ENCODE measurements around the gene DHCR24. TPM values are rescaled to one million over a fixed set of nuclear protein-coding genes. Genes with fewer than 3 reads are reported as not detected.

DHCR24 gene
- total RNA-seq, 1 donor = 151 TPM

DNA sequence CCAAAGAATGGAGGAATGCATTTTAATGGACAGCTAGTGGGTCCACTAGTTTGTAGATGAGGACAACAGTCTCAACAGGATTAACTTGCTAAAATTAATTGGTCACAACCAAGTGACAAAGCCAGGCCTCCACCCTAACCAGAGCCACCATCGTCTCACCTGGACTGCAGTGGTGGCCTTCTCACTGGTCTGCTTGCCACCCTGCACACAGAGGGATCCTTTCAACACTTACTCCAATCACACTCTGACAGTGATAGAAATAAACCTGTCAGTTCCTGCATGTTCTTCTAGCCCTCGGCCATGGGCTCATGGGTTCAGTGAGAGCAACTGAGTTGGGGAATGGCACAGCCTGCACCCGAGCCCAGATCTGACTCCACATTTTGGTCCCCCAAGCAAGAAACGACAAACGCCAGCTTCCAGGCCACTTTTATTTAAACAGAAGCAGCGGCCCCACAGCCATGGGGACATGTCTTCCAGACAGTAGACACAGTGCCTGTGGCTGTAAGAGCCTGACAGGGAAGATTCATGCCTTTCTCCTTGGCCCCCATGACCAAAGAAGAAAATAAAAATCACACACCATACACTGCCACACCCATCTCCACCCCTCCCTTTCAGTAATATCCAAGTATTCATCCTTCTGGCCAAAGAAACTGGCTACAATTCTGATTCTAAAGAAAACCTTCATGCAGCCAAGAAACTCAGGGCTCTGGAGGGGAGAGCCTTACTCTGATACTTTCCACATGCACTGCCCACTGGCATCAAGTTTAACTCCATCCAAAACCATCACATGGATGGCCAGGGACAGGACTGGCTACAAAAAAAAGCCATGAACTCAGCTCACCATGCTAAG lies 37.6 kb downstream of the DHCR24 start:
- peaks cover 20% of the 10 kb centered on the region for H3K4me1 ChIP-seq (ENCODE audit: insufficient read depth, low read length)
- H3K36me3 ChIP-seq (ENCODE audit: insufficient read depth, low read length) = peaks cover 43% of the 10 kb centered on the region
- TF ChIP-seq, protein P1, sequence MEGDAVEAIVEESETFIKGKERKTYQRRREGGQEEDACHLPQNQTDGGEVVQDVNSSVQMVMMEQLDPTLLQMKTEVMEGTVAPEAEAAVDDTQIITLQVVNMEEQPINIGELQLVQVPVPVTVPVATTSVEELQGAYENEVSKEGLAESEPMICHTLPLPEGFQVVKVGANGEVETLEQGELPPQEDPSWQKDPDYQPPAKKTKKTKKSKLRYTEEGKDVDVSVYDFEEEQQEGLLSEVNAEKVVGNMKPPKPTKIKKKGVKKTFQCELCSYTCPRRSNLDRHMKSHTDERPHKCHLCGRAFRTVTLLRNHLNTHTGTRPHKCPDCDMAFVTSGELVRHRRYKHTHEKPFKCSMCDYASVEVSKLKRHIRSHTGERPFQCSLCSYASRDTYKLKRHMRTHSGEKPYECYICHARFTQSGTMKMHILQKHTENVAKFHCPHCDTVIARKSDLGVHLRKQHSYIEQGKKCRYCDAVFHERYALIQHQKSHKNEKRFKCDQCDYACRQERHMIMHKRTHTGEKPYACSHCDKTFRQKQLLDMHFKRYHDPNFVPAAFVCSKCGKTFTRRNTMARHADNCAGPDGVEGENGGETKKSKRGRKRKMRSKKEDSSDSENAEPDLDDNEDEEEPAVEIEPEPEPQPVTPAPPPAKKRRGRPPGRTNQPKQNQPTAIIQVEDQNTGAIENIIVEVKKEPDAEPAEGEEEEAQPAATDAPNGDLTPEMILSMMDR (IDR thresholded peaks at IDR 0.05; ENCODE audit: extremely low read depth, low read depth, low read length) = no peak
- no peak overlapping the region for H2AFZ ChIP-seq (ENCODE audit: low read length)
- H3K27me3 ChIP-seq (ENCODE audit: insufficient read depth, low read length) = no peaks in the 10 kb centered on the region
- no peaks in the 10 kb centered on the region for H4K20me1 ChIP-seq (ENCODE audit: insufficient read depth, low read length)
- H3K9me3 ChIP-seq (ENCODE audit: low read depth, low read length) = no peaks in the 10 kb centered on the region
- no peaks in the 10 kb centered on the region for H3K79me2 ChIP-seq (ENCODE audit: insufficient read depth, low read length)
- H3K4me2 ChIP-seq (ENCODE audit: insufficient read depth, low read length) = peak overlapping the region; percentile 15
- H3K27ac ChIP-seq (ENCODE audit: low read depth, low read length) = peak overlapping the region; percentile 75
- no peak overlapping the region for H3K4me3 ChIP-seq (ENCODE audit: insufficient read depth, low read length)
- no peak for DNase-seq (ENCODE audit: insufficient read length, low spot score, missing footprints)

DNA sequence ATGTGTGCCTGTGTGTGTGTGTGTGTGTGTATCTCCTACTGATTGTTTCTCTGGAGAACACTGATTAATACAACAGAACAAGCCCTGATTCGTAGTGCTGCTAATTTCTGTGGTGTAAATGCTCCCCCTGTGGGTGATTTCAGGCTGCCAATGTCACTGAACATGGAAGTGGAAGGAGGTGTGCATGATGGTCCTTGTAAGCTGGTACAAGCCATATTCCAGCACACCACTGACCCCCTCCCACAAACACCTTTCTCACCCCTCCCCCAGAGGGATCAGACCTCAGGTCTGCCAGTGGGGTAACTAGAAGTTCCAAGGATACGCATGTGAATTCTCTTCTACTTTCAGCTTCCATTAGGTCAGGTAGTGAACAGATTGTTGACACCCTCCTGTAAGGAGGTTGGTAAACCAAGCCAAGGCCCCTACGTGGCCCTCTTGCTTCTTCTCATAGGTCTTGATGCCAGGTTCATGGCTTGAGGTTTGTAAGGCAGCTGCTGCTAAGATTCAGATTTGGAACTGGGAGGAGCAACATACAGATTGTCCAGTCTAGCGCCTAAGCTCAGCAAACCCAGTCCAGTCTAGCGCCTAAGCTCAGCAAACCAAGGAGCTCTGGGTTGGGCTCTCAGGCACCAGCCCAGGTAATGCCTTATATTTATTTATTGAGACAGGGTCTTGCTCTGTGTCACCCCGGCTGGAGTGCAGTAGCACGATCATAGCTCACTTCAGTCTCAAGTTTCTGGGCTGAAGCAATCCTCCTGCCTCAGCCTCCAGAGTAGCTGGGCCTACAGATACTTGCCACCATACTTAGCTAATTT lies 38.7 kb downstream of the DHCR24 start:
- TF ChIP-seq, protein P1 (IDR thresholded peaks at IDR 0.05; ENCODE audit: extremely low read depth, low read depth, low read length) = no peak
- no peaks in the 10 kb centered on the region for H3K9me3 ChIP-seq (ENCODE audit: low read depth, low read length)
- H3K27me3 ChIP-seq (ENCODE audit: insufficient read depth, low read length) = no peaks in the 10 kb centered on the region
- no peak overlapping the region for H3K4me3 ChIP-seq (ENCODE audit: insufficient read depth, low read length)
- peaks cover 20% of the 10 kb centered on the region for H3K4me1 ChIP-seq (ENCODE audit: insufficient read depth, low read length)
- H3K27ac ChIP-seq (ENCODE audit: low read depth, low read length) = no peak overlapping the region
- no peak overlapping the region for H2AFZ ChIP-seq (ENCODE audit: low read length)
- H3K4me2 ChIP-seq (ENCODE audit: insufficient read depth, low read length) = no peak overlapping the region
- H3K36me3 ChIP-seq (ENCODE audit: insufficient read depth, low read length) = peaks cover 32% of the 10 kb centered on the region
- H3K79me2 ChIP-seq (ENCODE audit: insufficient read depth, low read length) = no peaks in the 10 kb centered on the region
- DNase-seq (ENCODE audit: insufficient read length, low spot score, missing footprints) = no peak
- no peaks in the 10 kb centered on the region for H4K20me1 ChIP-seq (ENCODE audit: insufficient read depth, low read length)

DNA sequence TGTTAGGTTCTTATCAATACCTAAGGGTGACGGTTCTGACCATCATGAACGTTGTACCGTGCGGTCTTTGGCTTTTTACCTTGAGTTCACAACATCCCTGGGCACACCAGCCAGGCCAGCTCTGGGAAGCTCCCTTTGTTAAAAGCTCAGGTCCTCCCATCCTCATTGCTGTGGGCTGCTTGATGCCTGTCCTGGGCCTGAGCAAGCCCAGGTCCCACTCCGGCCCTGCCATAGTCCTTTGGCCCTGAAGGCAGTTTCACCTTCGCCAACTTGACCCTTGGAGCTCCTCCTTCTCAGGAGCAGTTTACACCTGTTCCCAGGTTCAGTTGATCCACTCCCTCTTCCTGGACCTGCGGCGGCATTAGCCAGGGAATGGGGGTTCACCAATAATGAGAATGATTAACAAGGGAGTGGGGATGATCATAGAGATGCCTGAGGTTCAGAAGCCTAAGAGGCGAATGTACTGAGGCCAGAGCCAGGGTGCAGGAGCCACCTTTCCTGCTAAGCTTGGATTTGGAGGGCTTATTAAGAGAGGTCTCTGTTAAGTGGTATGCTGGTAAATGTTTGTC lies 40.2 kb downstream of the DHCR24 start:
- DNase-seq (ENCODE audit: insufficient read length, low spot score, missing footprints) = no peak
- H3K4me1 ChIP-seq (ENCODE audit: insufficient read depth, low read length) = peaks cover 20% of the 10 kb centered on the region
- H3K9me3 ChIP-seq (ENCODE audit: low read depth, low read length) = no peaks in the 10 kb centered on the region
- TF ChIP-seq, protein P1 (IDR thresholded peaks at IDR 0.05; ENCODE audit: extremely low read depth, low read depth, low read length) = no peak
- no peaks in the 10 kb centered on the region for H3K27me3 ChIP-seq (ENCODE audit: insufficient read depth, low read length)
- H4K20me1 ChIP-seq (ENCODE audit: insufficient read depth, low read length) = no peaks in the 10 kb centered on the region
- H3K4me2 ChIP-seq (ENCODE audit: insufficient read depth, low read length) = no peak overlapping the region
- no peaks in the 10 kb centered on the region for H3K79me2 ChIP-seq (ENCODE audit: insufficient read depth, low read length)
- no peak overlapping the region for H2AFZ ChIP-seq (ENCODE audit: low read length)
- H3K27ac ChIP-seq (ENCODE audit: low read depth, low read length) = no peak overlapping the region
- no peak overlapping the region for H3K4me3 ChIP-seq (ENCODE audit: insufficient read depth, low read length)
- peaks cover 19% of the 10 kb centered on the region for H3K36me3 ChIP-seq (ENCODE audit: insufficient read depth, low read length)
